Measurements from ENCODE around the gene TSKU. TPM values are rescaled to one million over a fixed set of nuclear protein-coding genes. Genes with fewer than 3 reads are reported as not detected.

The TSKU gene
- total RNA-seq, 1 donor from 2014 or later, result 32.8 TPM

DNA sequence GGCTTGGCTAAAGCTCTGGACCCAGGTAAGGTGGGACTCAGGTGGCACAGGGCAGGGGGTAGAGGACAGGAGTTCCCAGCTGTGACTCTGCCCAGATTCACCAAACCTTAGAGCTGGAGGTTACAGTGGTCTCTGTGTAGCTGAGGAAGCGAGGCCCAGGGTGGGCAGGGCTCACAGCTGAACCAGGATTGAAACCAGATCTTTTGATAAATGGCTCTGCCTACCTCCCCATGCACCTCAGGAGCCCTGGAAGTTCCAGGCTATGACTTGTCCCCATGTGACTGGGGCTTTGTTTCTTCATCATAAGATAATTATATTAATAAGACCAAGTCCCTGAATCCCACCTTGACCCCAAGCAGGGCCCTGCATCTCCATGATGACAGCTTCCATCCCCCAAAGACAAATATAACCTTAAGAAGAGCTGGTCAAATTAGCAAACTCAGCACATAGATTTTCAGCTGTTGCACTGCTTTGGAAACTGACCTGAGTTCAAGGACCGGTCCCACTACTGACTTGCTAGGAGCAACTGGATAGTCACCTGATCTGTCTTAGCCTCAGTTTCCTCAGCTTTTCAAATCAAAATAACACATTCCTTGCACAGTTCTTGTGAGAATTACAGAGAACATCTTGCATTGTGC is 21.3 kb upstream of the TSKU start:
- Mint-ChIP-seq H3K4me3 (no peak overlapping the region), H3K27me3 (no peaks in the 10 kb centered on the region), H3K9me3 (no peaks in the 10 kb centered on the region), H3K36me3 (no peaks in the 10 kb centered on the region), H3K27ac (no peak overlapping the region), H3K4me1 (ENCODE audit: unreplicated experiment) (peaks cover 38% of the 10 kb centered on the region)
- TF ChIP-seq, protein P1, sequence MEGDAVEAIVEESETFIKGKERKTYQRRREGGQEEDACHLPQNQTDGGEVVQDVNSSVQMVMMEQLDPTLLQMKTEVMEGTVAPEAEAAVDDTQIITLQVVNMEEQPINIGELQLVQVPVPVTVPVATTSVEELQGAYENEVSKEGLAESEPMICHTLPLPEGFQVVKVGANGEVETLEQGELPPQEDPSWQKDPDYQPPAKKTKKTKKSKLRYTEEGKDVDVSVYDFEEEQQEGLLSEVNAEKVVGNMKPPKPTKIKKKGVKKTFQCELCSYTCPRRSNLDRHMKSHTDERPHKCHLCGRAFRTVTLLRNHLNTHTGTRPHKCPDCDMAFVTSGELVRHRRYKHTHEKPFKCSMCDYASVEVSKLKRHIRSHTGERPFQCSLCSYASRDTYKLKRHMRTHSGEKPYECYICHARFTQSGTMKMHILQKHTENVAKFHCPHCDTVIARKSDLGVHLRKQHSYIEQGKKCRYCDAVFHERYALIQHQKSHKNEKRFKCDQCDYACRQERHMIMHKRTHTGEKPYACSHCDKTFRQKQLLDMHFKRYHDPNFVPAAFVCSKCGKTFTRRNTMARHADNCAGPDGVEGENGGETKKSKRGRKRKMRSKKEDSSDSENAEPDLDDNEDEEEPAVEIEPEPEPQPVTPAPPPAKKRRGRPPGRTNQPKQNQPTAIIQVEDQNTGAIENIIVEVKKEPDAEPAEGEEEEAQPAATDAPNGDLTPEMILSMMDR (conservative IDR thresholded peaks at IDR 0.05), result no peak
- DNase-seq (ENCODE audit: extremely low spot score, unreplicated experiment), result no peak

DNA sequence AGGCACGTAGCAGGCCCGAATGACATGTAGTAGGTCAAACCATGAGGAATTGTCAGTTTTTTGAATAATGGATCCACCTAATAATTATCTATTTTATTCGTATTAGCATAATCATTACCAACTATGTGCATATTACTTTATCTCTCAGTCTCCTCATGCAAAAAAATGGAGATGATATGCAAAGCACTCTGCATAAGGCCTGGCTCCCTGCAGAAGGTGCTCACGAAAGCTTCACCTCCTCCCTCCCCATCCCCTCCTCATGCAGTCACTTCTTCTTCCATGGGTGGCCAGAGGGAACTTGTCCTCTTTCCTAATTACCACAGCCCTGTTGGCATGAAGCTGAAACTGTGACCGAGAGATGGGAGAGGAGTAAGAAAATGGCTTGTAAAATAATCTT is 20.8 kb upstream of the TSKU start:
- Mint-ChIP-seq H3K27ac (no peak overlapping the region), H3K4me1 (ENCODE audit: unreplicated experiment) (peaks cover 43% of the 10 kb centered on the region), H3K4me3 (no peak overlapping the region), H3K9me3 (no peaks in the 10 kb centered on the region), H3K36me3 (no peaks in the 10 kb centered on the region), H3K27me3 (no peaks in the 10 kb centered on the region)
- DNase-seq (ENCODE audit: extremely low spot score, unreplicated experiment), result no peak
- TF ChIP-seq, protein P1 (conservative IDR thresholded peaks at IDR 0.05), result no peak

DNA sequence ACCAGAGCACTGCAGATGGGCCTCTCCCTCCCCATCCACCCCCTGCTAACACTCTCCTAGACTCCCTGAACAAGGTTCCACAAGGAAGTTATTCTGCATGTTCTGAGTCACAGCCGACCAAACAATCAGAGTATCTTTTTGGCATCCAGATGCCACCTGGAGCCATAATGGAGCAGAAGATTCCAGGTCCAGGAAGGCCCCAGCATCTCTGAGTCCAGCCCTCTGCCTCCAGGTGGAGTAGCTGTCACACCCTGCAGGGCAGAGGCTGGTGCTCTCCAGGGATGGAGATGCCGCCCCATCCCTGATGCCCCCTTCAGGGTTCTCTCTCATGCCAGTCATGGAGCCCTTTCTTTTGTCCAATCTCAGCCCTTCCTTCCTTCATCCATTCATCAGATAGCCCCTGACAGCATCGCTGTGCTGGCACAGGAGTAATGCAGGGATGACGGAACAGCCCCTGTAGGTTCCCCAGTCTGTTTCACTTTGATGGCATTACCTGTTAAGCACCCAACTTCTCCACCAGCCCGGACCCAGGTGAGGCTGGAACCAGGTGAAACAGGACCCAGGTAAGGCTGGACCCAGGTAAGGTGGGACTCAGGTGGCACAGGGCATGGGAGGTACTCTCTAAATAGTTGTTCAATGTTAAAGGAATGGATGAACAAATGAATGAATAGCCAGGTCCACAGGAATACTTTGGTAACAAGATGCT is 20.1 kb upstream of the TSKU start:
- Mint-ChIP-seq H3K9me3 (no peaks in the 10 kb centered on the region), H3K27ac (no peak overlapping the region), H3K4me1 (ENCODE audit: unreplicated experiment) (peaks cover 48% of the 10 kb centered on the region), H3K4me3 (no peak overlapping the region), H3K27me3 (no peaks in the 10 kb centered on the region), H3K36me3 (no peaks in the 10 kb centered on the region)
- TF ChIP-seq, protein P1 (conservative IDR thresholded peaks at IDR 0.05), result no peak
- no peak for DNase-seq (ENCODE audit: extremely low spot score, unreplicated experiment)

DNA sequence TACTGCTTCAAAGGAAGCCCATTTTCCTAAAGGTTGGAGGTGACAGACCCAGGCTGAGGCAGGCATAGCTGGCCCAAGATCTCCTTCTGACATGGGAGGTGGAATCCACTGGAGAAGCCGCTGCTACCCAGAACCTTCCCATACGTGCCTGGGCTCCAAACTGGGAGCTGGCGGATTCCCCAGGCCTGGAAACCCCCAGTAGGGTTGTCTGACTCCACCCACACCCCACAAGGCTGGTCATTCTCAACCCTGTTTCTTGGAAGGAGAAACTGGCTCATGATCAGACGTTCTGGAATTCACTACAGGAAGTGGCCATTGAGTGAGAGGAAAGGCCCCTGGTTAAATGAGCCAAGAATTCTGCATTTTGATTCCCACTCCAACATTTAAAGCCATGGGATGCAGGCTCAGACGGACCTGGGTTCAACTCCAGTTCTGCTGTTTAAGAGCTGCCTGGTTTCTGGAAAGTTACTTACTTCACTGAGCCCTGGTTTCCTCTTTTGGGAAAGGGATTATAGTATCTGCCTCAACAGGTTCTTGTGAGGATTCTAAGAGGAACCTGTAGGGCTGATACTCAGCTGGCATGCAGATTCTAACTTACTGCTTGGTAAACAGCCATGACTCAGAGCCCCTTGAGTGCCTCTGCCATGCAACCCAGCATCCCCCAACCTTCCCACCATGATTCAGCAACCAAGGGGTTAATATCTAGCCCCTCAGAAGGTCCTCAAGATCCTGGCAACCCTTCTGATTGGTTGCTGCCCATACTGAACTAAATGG is 19.4 kb upstream of the TSKU start:
- Mint-ChIP-seq H3K9me3 (no peaks in the 10 kb centered on the region), H3K27ac (no peak overlapping the region), H3K27me3 (no peaks in the 10 kb centered on the region), H3K4me3 (no peak overlapping the region), H3K36me3 (no peaks in the 10 kb centered on the region), H3K4me1 (ENCODE audit: unreplicated experiment) (peaks cover 47% of the 10 kb centered on the region)
- TF ChIP-seq, protein P1 (conservative IDR thresholded peaks at IDR 0.05), result no peak
- DNase-seq (ENCODE audit: extremely low spot score, unreplicated experiment), result no peak

DNA sequence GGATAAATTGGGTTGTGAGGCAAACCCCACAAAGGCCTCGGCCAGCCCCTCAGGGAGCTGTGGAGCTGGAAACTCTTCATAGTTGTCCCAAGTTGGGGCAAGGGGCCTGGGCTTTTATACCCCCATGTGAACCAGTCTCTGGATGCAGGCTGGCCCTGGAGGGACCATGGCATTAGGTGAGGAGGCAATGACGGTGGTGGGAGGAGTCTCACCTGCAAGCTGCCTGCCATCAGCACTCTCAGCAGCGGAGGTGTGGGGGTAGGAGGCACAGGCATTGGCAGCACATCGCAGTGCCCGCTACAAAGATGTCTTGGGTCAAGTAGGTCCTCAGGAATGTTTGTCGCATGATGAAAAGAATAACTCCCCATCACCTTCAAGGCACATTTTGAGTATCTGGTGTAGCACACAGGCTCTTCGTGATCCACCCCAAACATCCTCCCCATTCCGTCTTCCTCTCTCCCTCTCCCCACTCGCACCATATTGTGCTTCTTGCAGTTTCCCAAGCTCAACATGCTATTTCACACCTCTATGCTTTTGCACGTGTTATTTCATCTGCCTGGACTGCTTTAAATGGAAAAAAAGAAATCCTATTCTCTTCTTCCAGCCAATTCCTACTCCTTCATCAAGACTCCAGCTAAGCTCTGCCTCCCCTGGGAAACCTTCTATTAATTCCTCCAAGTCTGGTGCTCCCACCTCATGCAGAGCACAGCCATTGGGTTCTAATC is 18.1 kb upstream of the TSKU start:
- Mint-ChIP-seq H3K9me3 (no peaks in the 10 kb centered on the region), H3K4me1 (ENCODE audit: unreplicated experiment) (peaks cover 45% of the 10 kb centered on the region)
- no peak for DNase-seq (ENCODE audit: extremely low spot score, unreplicated experiment)

More for the DNA sequence above, 18.1 kb upstream of the TSKU start:
- H3K27ac Mint-ChIP-seq, result no peak overlapping the region
- H3K4me3 Mint-ChIP-seq, result no peak overlapping the region
- TF ChIP-seq, protein P1 (conservative IDR thresholded peaks at IDR 0.05), result no peak
- H3K36me3 Mint-ChIP-seq, result no peaks in the 10 kb centered on the region
- H3K27me3 Mint-ChIP-seq, result no peaks in the 10 kb centered on the region

All from type B pancreatic cell (in vitro differentiated cells).